Spleen (tissue), 7 donors: Measurements from ENCODE around the gene NLRP6.

Experiments used
- CTCF ChIP-seq, 11 experiments: fragments of 200-600 bp in 7 of 11; fragments of 450-650 bp in 4 of 11; sonication (generic) in 4 of 11; IDR thresholded peaks in 8 of 11; conservative IDR thresholded peaks in 3 of 11; 1 replicate in 7 of 11; 2 replicates in 4 of 11; pipeline versions ENCODE4 v1.4.0 to v1.8.0; 2016 to 2021; ENCODE audit warnings: antibody characterized with exemption in 11 of 11, inconsistent platforms in 4 of 11, mild to moderate bottlenecking in 1 of 11
- POLR2A ChIP-seq, 3 donors: fragments of 450-650 bp; IDR thresholded peaks; one replicate each; pipeline ENCODE4 v1.5.1; 2017; ENCODE audit warnings: antibody characterized with exemption in 3 of 3, mild to moderate bottlenecking in 1 of 3
- POLR2AphosphoS5 ChIP-seq, 3 donors: sonication (generic); formaldehyde crosslinking; IDR thresholded peaks; one replicate each; pipeline ENCODE4 v1.5.1; 2017; ENCODE audit warnings: antibody characterized with exemption in 3 of 3
- donor health status: DM: no; HTN: no; CAD: no; lungs with moderate emphysema.
- donor health status: DM: no; HTN: no; CAD: no.
- donor health status: DM: no; HTN: no; CAD: no.

- TF ChIP-seq POLR2A (IDR thresholded peaks at IDR 0.05) (no peak), CTCF (IDR thresholded peaks at IDR 0.05 in 8 of 11, conservative IDR thresholded peaks at IDR 0.05 in 3 of 11) (no peak), POLR2AphosphoS5 (IDR thresholded peaks at IDR 0.05) (peak in 1 of 3 donors; percentile 60)
Observed at GRCh38 chr11:278001-278951, at the start of gene NLRP6.
